Measurements from ENCODE around the gene APAF1. TPM values are rescaled to one million over a fixed set of nuclear protein-coding genes. Genes with fewer than 3 reads are reported as not detected.

Gene APAF1
- total RNA-seq, 2 experiments from 2014 or later = 19.6 to 20.8 TPM

GRCh38 chr12:98674841-98675240, 29.8 kb downstream of the APAF1 start:
- H3K27me3 Mint-ChIP-seq = no peaks in the 10 kb centered on the region
- H3K9me3 Mint-ChIP-seq = peaks cover 4% of the 10 kb centered on the region
- no peak overlapping the region for H3K27ac Mint-ChIP-seq
- H3K4me3 Mint-ChIP-seq = no peak overlapping the region
- DNase-seq = no peak
- ChIA-PET POLR2A (no interaction called here), CTCF (no interaction called here)
- peaks cover 6% of the 10 kb centered on the region for H3K36me3 Mint-ChIP-seq
- intact Hi-C loops (cut with micrococcal nuclease) = no loop called here
- peaks cover 2% of the 10 kb centered on the region for H3K4me1 Mint-ChIP-seq (ENCODE audit: low read depth)

GRCh38 chr12:98678236-98678945, 33.3 kb downstream of the APAF1 start:
- Mint-ChIP-seq H3K36me3 (peaks cover 11% of the 10 kb centered on the region), H3K9me3 (no peaks in the 10 kb centered on the region), H3K4me3 (no peak overlapping the region), H3K27me3 (no peaks in the 10 kb centered on the region), H3K27ac (no peak overlapping the region), H3K4me1 (ENCODE audit: low read depth) (no peaks in the 10 kb centered on the region)
- intact Hi-C loops (cut with micrococcal nuclease) = no loop called here
- ChIA-PET POLR2A (no interaction called here), CTCF (no interaction called here)
- DNase-seq = no peak

GRCh38 chr12:98678946-98679610, 34.0 kb downstream of the APAF1 start:
- H3K27me3 Mint-ChIP-seq = no peaks in the 10 kb centered on the region
- intact Hi-C loops (cut with micrococcal nuclease) = no loop called here
- no peaks in the 10 kb centered on the region for H3K4me1 Mint-ChIP-seq (ENCODE audit: low read depth)
- H3K27ac Mint-ChIP-seq = no peak overlapping the region
- peaks cover 15% of the 10 kb centered on the region for H3K36me3 Mint-ChIP-seq
- no peaks in the 10 kb centered on the region for H3K9me3 Mint-ChIP-seq
- H3K4me3 Mint-ChIP-seq = no peak overlapping the region
- ChIA-PET CTCF (no interaction called here), POLR2A (no interaction called here)
- DNase-seq = no peak

- Mint-ChIP-seq H3K4me3 (no peak overlapping the region), H3K4me1 (ENCODE audit: low read depth) (no peaks in the 10 kb centered on the region), H3K27me3 (no peaks in the 10 kb centered on the region), H3K36me3 (peaks cover 16% of the 10 kb centered on the region), H3K27ac (no peak overlapping the region), H3K9me3 (no peaks in the 10 kb centered on the region)
- intact Hi-C loops (cut with micrococcal nuclease) = no loop called here
- DNase-seq = no peak
- ChIA-PET CTCF (no interaction called here), POLR2A (no interaction called here)
These were observed 34.5 kb downstream of the APAF1 start for GRCh38 chr12:98679611-98680005.

GRCh38 chr12:98684199-98684598, 39.1 kb downstream of the APAF1 start:
- Mint-ChIP-seq H3K27me3 (no peaks in the 10 kb centered on the region), H3K27ac (no peak overlapping the region), H3K9me3 (no peaks in the 10 kb centered on the region), H3K36me3 (peaks cover 28% of the 10 kb centered on the region), H3K4me1 (ENCODE audit: low read depth) (no peaks in the 10 kb centered on the region), H3K4me3 (no peak overlapping the region)
- POLR2A ChIA-PET = interaction anchor here (0.6 kb wide), 1 partner anchor 138 kb away, joined by 3 read pairs; no protein-coding TSS in a partner anchor
- intact Hi-C loops (cut with micrococcal nuclease) = no loop called here
- CTCF ChIA-PET = interaction anchor here (0.9 to 2.1 kb wide), 2 partner anchors 15 to 193 kb away, joined by 3 to 8 read pairs; no protein-coding TSS in a partner anchor
- no peak for DNase-seq

GRCh38 chr12:98686603-98687002, 41.5 kb downstream of the APAF1 start:
- intact Hi-C loops (cut with micrococcal nuclease) = no loop called here
- H3K4me1 Mint-ChIP-seq (ENCODE audit: low read depth) = peaks cover 4% of the 10 kb centered on the region
- H3K27ac Mint-ChIP-seq = no peak overlapping the region
- H3K9me3 Mint-ChIP-seq = no peaks in the 10 kb centered on the region
- no peak for DNase-seq
- no peak overlapping the region for H3K4me3 Mint-ChIP-seq
- CTCF ChIA-PET = no interaction called here
- peaks cover 36% of the 10 kb centered on the region for H3K36me3 Mint-ChIP-seq
- POLR2A ChIA-PET = no interaction called here
- no peaks in the 10 kb centered on the region for H3K27me3 Mint-ChIP-seq

- no peaks in the 10 kb centered on the region for H3K9me3 Mint-ChIP-seq
- H3K27me3 Mint-ChIP-seq = no peaks in the 10 kb centered on the region
- peaks cover 35% of the 10 kb centered on the region for H3K36me3 Mint-ChIP-seq
- peaks cover 10% of the 10 kb centered on the region for H3K4me1 Mint-ChIP-seq (ENCODE audit: low read depth)
- ChIA-PET CTCF (no interaction called here), POLR2A (no interaction called here)
- no peak overlapping the region for H3K4me3 Mint-ChIP-seq
- DNase-seq = no peak
- H3K27ac Mint-ChIP-seq = no peak overlapping the region
- intact Hi-C loops (cut with micrococcal nuclease) = no loop called here
These were observed 46.3 kb downstream of the APAF1 start for GRCh38 chr12:98691351-98691750.

- intact Hi-C loops (cut with micrococcal nuclease) = loop anchor here (5.0 kb wide), 1 partner anchor 39 kb away; no protein-coding TSS in a partner anchor
- H3K9me3 Mint-ChIP-seq = no peaks in the 10 kb centered on the region
- no peak overlapping the region for H3K4me3 Mint-ChIP-seq
- ChIA-PET POLR2A (no interaction called here), CTCF (no interaction called here)
- H3K27ac Mint-ChIP-seq = no peak overlapping the region
- peaks cover 29% of the 10 kb centered on the region for H3K36me3 Mint-ChIP-seq
- no peaks in the 10 kb centered on the region for H3K27me3 Mint-ChIP-seq
- no peak for DNase-seq
- peaks cover 12% of the 10 kb centered on the region for H3K4me1 Mint-ChIP-seq (ENCODE audit: low read depth)
These were observed 51.1 kb downstream of the APAF1 start for GRCh38 chr12:98696036-98696646.

GRCh38 chr12:98697209-98697608, 52.1 kb downstream of the APAF1 start:
- CTCF ChIA-PET = no interaction called here
- H3K9me3 Mint-ChIP-seq = no peaks in the 10 kb centered on the region

GRCh38 chr12:98698603-98699463, 53.7 kb downstream of the APAF1 start:
- peak; percentile 75 for DNase-seq
- peaks cover 8% of the 10 kb centered on the region for H3K4me1 Mint-ChIP-seq (ENCODE audit: low read depth)
- no peak overlapping the region for H3K4me3 Mint-ChIP-seq
- H3K36me3 Mint-ChIP-seq = peaks cover 19% of the 10 kb centered on the region
- H3K9me3 Mint-ChIP-seq = no peaks in the 10 kb centered on the region
- CTCF ChIA-PET = interaction anchor here (0.5 to 2.9 kb wide), 26 partner anchors 8 to 300 kb away, joined by 3 to 26 read pairs (median 3); no protein-coding TSS in a partner anchor
- intact Hi-C loops (cut with micrococcal nuclease) = loop anchor here (1.0 to 5.0 kb wide), 4 partner anchors 42 to 299 kb away; no protein-coding TSS in a partner anchor
- H3K27me3 Mint-ChIP-seq = no peaks in the 10 kb centered on the region
- no peak overlapping the region for H3K27ac Mint-ChIP-seq
- POLR2A ChIA-PET = no interaction called here

More at GRCh38 chr12:98697209-98697608, 52.1 kb downstream of the APAF1 start:
- H3K27me3 Mint-ChIP-seq = no peaks in the 10 kb centered on the region
- H3K4me1 Mint-ChIP-seq (ENCODE audit: low read depth) = peaks cover 9% of the 10 kb centered on the region
- POLR2A ChIA-PET = no interaction called here
- H3K36me3 Mint-ChIP-seq = peaks cover 23% of the 10 kb centered on the region
- no peak overlapping the region for H3K27ac Mint-ChIP-seq
- intact Hi-C loops (cut with micrococcal nuclease) = loop anchor here (5.0 kb wide), 1 partner anchor 40 kb away; no protein-coding TSS in a partner anchor
- H3K4me3 Mint-ChIP-seq = no peak overlapping the region
- DNase-seq = no peak

GRCh38 chr12:98699586-98699985, 54.5 kb downstream of the APAF1 start:
- Mint-ChIP-seq H3K9me3 (no peaks in the 10 kb centered on the region), H3K27me3 (no peaks in the 10 kb centered on the region), H3K36me3 (peaks cover 15% of the 10 kb centered on the region), H3K4me3 (no peak overlapping the region), H3K27ac (no peak overlapping the region), H3K4me1 (ENCODE audit: low read depth) (peaks cover 4% of the 10 kb centered on the region)
- intact Hi-C loops (cut with micrococcal nuclease) = loop anchor here (1.0 to 5.0 kb wide), 4 partner anchors 42 to 299 kb away; no protein-coding TSS in a partner anchor
- CTCF ChIA-PET = interaction anchor here (0.5 to 2.9 kb wide), 25 partner anchors 7 to 299 kb away, joined by 3 to 26 read pairs (median 3); no protein-coding TSS in a partner anchor
- POLR2A ChIA-PET = no interaction called here
- no peak for DNase-seq

GRCh38 chr12:98701166-98701565, 56.1 kb downstream of the APAF1 start:
- intact Hi-C loops (cut with micrococcal nuclease) = no loop called here
- Mint-ChIP-seq H3K9me3 (no peaks in the 10 kb centered on the region), H3K27me3 (no peaks in the 10 kb centered on the region), H3K27ac (no peak overlapping the region), H3K4me3 (no peak overlapping the region), H3K4me1 (ENCODE audit: low read depth) (peaks cover 4% of the 10 kb centered on the region), H3K36me3 (peaks cover 8% of the 10 kb centered on the region)
- DNase-seq = no peak
- POLR2A ChIA-PET = no interaction called here
- CTCF ChIA-PET = interaction anchor here (0.5 kb wide), 1 partner anchor 125 kb away, joined by 4 read pairs; no protein-coding TSS in a partner anchor
